ENCODE data around the gene TCF4.

TCF4 gene

GRCh38 chr18:55570966-55571365 is 17.0 kb downstream of the TCF4 start:
- Histone ChIP-seq H3K9me3 (replicated peaks; ENCODE audit: insufficient read depth, low read length) (no peaks in the 10 kb centered on the region), H2AFZ (ENCODE audit: low read length) (no peak overlapping the region), H3K27me3 (replicated peaks; ENCODE audit: insufficient read depth, low read length) (no peaks in the 10 kb centered on the region), H3K27ac (ENCODE audit: low read length) (no peak overlapping the region), H3K79me2 (ENCODE audit: low read length) (no peaks in the 10 kb centered on the region), H3K9me2 (replicated peaks; ENCODE audit: insufficient read depth, low read length) (no peaks in the 10 kb centered on the region), H4K20me1 (ENCODE audit: insufficient read depth, low read length) (no peaks in the 10 kb centered on the region), H3K36me3 (replicated peaks; ENCODE audit: insufficient read depth, low read length) (no peaks in the 10 kb centered on the region), H3K4me1 (ENCODE audit: low read length) (no peaks in the 10 kb centered on the region), H3K4me3 (ENCODE audit: low read length) (no peak overlapping the region), H3K4me2 (ENCODE audit: low read depth, low read length) (no peak overlapping the region), H3F3A (ENCODE audit: insufficient read depth, low read length) (no peaks in the 10 kb centered on the region), H3K9ac (ENCODE audit: low read length) (no peak overlapping the region)
- DNase-seq: no peak
- TF ChIP-seq EZH2phosphoT487 (IDR thresholded peaks at IDR 0.05; ENCODE audit: low read length) (no peak), EZH2 (optimal IDR thresholded peaks at IDR 0.05; ENCODE audit: low read depth, low read length) (no peak)
- TF ChIP-seq, protein P1, sequence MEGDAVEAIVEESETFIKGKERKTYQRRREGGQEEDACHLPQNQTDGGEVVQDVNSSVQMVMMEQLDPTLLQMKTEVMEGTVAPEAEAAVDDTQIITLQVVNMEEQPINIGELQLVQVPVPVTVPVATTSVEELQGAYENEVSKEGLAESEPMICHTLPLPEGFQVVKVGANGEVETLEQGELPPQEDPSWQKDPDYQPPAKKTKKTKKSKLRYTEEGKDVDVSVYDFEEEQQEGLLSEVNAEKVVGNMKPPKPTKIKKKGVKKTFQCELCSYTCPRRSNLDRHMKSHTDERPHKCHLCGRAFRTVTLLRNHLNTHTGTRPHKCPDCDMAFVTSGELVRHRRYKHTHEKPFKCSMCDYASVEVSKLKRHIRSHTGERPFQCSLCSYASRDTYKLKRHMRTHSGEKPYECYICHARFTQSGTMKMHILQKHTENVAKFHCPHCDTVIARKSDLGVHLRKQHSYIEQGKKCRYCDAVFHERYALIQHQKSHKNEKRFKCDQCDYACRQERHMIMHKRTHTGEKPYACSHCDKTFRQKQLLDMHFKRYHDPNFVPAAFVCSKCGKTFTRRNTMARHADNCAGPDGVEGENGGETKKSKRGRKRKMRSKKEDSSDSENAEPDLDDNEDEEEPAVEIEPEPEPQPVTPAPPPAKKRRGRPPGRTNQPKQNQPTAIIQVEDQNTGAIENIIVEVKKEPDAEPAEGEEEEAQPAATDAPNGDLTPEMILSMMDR (IDR thresholded peaks at IDR 0.05; ENCODE audit: low read length): no peak

- no peak overlapping the region for H2AFZ ChIP-seq (ENCODE audit: low read length)
- DNase-seq: no peak
- no peaks in the 10 kb centered on the region for H3F3A ChIP-seq (ENCODE audit: insufficient read depth, low read length)
- no peaks in the 10 kb centered on the region for H3K36me3 ChIP-seq (replicated peaks; ENCODE audit: insufficient read depth, low read length)
- no peaks in the 10 kb centered on the region for H3K9me3 ChIP-seq (replicated peaks; ENCODE audit: insufficient read depth, low read length)
- no peak overlapping the region for H3K27ac ChIP-seq (ENCODE audit: low read length)
- no peak overlapping the region for H3K4me3 ChIP-seq (ENCODE audit: low read length)
- no peak overlapping the region for H3K9ac ChIP-seq (ENCODE audit: low read length)
- no peaks in the 10 kb centered on the region for H3K9me2 ChIP-seq (replicated peaks; ENCODE audit: insufficient read depth, low read length)
- TF ChIP-seq, protein P1 (IDR thresholded peaks at IDR 0.05; ENCODE audit: low read length): no peak
- TF ChIP-seq EZH2 (optimal IDR thresholded peaks at IDR 0.05; ENCODE audit: low read depth, low read length) (no peak), EZH2phosphoT487 (IDR thresholded peaks at IDR 0.05; ENCODE audit: low read length) (no peak)
- no peaks in the 10 kb centered on the region for H3K79me2 ChIP-seq (ENCODE audit: low read length)
- H3K4me1 ChIP-seq (ENCODE audit: low read length): no peaks in the 10 kb centered on the region
- H4K20me1 ChIP-seq (ENCODE audit: insufficient read depth, low read length): no peaks in the 10 kb centered on the region
- no peaks in the 10 kb centered on the region for H3K27me3 ChIP-seq (replicated peaks; ENCODE audit: insufficient read depth, low read length)
- no peak overlapping the region for H3K4me2 ChIP-seq (ENCODE audit: low read depth, low read length)
Observed at GRCh38 chr18:55566456-55566935, 21.5 kb downstream of the TCF4 start.

DNA sequence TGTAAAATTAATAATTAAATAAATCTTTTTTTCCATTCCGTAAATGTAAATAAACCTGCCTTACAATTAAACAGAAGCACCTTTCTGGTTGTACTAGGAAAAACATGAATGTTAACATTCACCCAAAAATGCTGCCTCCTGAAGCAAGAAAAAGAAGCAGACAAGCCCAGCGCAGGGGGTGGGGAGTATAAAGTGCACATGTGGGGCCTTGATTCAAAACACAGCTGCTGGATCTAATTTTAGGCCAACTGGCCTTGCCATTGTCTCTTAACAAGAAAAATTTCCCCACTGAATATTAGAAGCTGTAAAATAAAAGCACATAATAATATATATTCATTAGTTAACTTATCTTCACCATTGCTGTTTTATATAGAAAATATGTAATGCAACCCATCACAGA is 28.3 kb downstream of the TCF4 start:
- H3K4me2 ChIP-seq (ENCODE audit: low read depth, low read length): no peak overlapping the region
- H3K27me3 ChIP-seq (replicated peaks; ENCODE audit: insufficient read depth, low read length): no peaks in the 10 kb centered on the region
- H3K9ac ChIP-seq (ENCODE audit: low read length): no peak overlapping the region
- H3K4me3 ChIP-seq (ENCODE audit: low read length): no peak overlapping the region
- no peak for DNase-seq
- H3F3A ChIP-seq (ENCODE audit: insufficient read depth, low read length): no peaks in the 10 kb centered on the region
- no peaks in the 10 kb centered on the region for H3K9me2 ChIP-seq (replicated peaks; ENCODE audit: insufficient read depth, low read length)
- no peak overlapping the region for H2AFZ ChIP-seq (ENCODE audit: low read length)
- H3K36me3 ChIP-seq (replicated peaks; ENCODE audit: insufficient read depth, low read length): no peaks in the 10 kb centered on the region
- H3K4me1 ChIP-seq (ENCODE audit: low read length): no peaks in the 10 kb centered on the region
- TF ChIP-seq EZH2phosphoT487 (IDR thresholded peaks at IDR 0.05; ENCODE audit: low read length) (no peak), EZH2 (optimal IDR thresholded peaks at IDR 0.05; ENCODE audit: low read depth, low read length) (no peak)
- TF ChIP-seq, protein P1 (IDR thresholded peaks at IDR 0.05; ENCODE audit: low read length): no peak
- no peak overlapping the region for H3K27ac ChIP-seq (ENCODE audit: low read length)
- no peaks in the 10 kb centered on the region for H3K79me2 ChIP-seq (ENCODE audit: low read length)
- H4K20me1 ChIP-seq (ENCODE audit: insufficient read depth, low read length): no peaks in the 10 kb centered on the region
- H3K9me3 ChIP-seq (replicated peaks; ENCODE audit: insufficient read depth, low read length): no peaks in the 10 kb centered on the region
